H9 (cell line): ENCODE measurements around the gene EPHB2. TPM values are rescaled to one million over a fixed set of nuclear protein-coding genes. Genes with fewer than 3 reads are reported as not detected.

Experiments used
- DNase-seq: peaks from one replicate; pipeline ENCODE4 v3.0.0-alpha.2; 2017
- H2AFZ ChIP-seq: one replicate; pipeline ENCODE4 v1.6.1; 2013; ENCODE audit warnings: mild to moderate bottlenecking, low read length, control low read depth, moderate library complexity
- H2AK5ac ChIP-seq: 2 replicates; pipeline ENCODE4 v1.6.1; 2013; ENCODE audit warnings: low read length, control low read depth, mixed read lengths; ENCODE audit not compliant: insufficient read length
- H2BK120ac ChIP-seq: one replicate; pipeline ENCODE4 v1.6.1; 2013; ENCODE audit warnings: low read depth, mild to moderate bottlenecking, low read length, control low read depth, inconsistent platforms; ENCODE audit not compliant: poor library complexity, severe bottlenecking
- H2BK12ac ChIP-seq: 2 replicates; pipeline ENCODE4 v1.6.1; 2013; ENCODE audit warnings: low read length, control low read depth, mixed read lengths, low read depth; ENCODE audit not compliant: insufficient read length
- H2BK15ac ChIP-seq: 2 replicates; pipeline ENCODE4 v1.6.1; 2013; ENCODE audit warnings: low read depth, low read length, control low read depth
- H2BK20ac ChIP-seq: one replicate; pipeline ENCODE4 v1.6.1; 2013; ENCODE audit warnings: low read depth, mild to moderate bottlenecking, low read length, control low read depth, inconsistent platforms; ENCODE audit not compliant: poor library complexity, severe bottlenecking
- H2BK5ac ChIP-seq: 2 replicates; pipeline ENCODE4 v1.6.1; 2013; ENCODE audit warnings: low read length, control low read depth, mixed read lengths; ENCODE audit not compliant: insufficient read length
- H3K14ac ChIP-seq: 2 replicates; pipeline ENCODE4 v1.6.1; 2013; ENCODE audit warnings: low read length, control low read depth; ENCODE audit not compliant: insufficient read depth
- H3K18ac ChIP-seq: 2 replicates; pipeline ENCODE4 v1.6.1; 2013; ENCODE audit warnings: low read depth, mild to moderate bottlenecking, mixed read lengths, low read length, control low read depth; ENCODE audit not compliant: insufficient read length
- H3K23ac ChIP-seq: 2 replicates; pipeline ENCODE4 v1.6.1; 2013; ENCODE audit warnings: low read length, control low read depth, mixed read lengths, low read depth; ENCODE audit not compliant: insufficient read length
- H3K23me2 ChIP-seq: 2 replicates; pipeline ENCODE4 v1.6.1; 2013; ENCODE audit warnings: low read depth, mild to moderate bottlenecking, mixed read lengths, low read length, control low read depth; ENCODE audit not compliant: insufficient read length, poor library complexity, severe bottlenecking
- H3K27ac ChIP-seq: 2 replicates; pipeline ENCODE4 v1.5.1; 2013; ENCODE audit warnings: low read length, control low read depth, mixed read lengths, low read depth; ENCODE audit not compliant: insufficient read length
- H3K27me3 ChIP-seq: 2 replicates; pipeline ENCODE4 v1.6.1; 2013; ENCODE audit warnings: low read length, control low read depth, inconsistent platforms; ENCODE audit not compliant: insufficient read depth
- H3K4ac ChIP-seq: 2 replicates; pipeline ENCODE4 v1.6.1; 2013; ENCODE audit warnings: low read depth, mild to moderate bottlenecking, control low read depth, inconsistent platforms, low read length, moderate library complexity
- H3K4me1 ChIP-seq: 2 replicates; pipeline ENCODE4 v1.6.1; 2013; ENCODE audit warnings: low read length, control low read depth, inconsistent platforms; ENCODE audit not compliant: insufficient read depth
- H3K4me2 ChIP-seq: 2 replicates; pipeline ENCODE4 v1.6.1; 2013; ENCODE audit warnings: low read length, control low read depth, mixed read lengths; ENCODE audit not compliant: insufficient read length, insufficient read depth
- H3K56ac ChIP-seq: 2 replicates; pipeline ENCODE4 v1.6.1; 2013; ENCODE audit warnings: low read depth, mild to moderate bottlenecking, mixed read lengths, low read length, control low read depth; ENCODE audit not compliant: insufficient read length
- H3K79me1 ChIP-seq: 2 replicates; pipeline ENCODE4 v1.6.1; 2013; ENCODE audit warnings: low read depth, mild to moderate bottlenecking, moderate library complexity, low read length, control low read depth, inconsistent platforms; ENCODE audit not compliant: insufficient read depth, poor library complexity, severe bottlenecking
- H3K79me2 ChIP-seq: 2 replicates; pipeline ENCODE4 v1.6.1; 2013; ENCODE audit warnings: low read length, control low read depth, inconsistent platforms; ENCODE audit not compliant: insufficient read depth
- H3K9ac ChIP-seq: 2 replicates; pipeline ENCODE4 v1.6.1; 2013; ENCODE audit warnings: low read length, control low read depth, mixed read lengths; ENCODE audit not compliant: insufficient read length; ENCODE audit errors: extremely low read depth
- H3K9me3 ChIP-seq: one replicate; pipeline ENCODE4 v1.6.1; 2013; ENCODE audit warnings: low read depth, low read length, inconsistent platforms; ENCODE audit not compliant: control insufficient read depth
- H3T11ph ChIP-seq: one replicate; pipeline ENCODE4 v1.6.1; 2013; ENCODE audit warnings: mild to moderate bottlenecking, low read length, control low read depth, inconsistent platforms
- H4K20me1 ChIP-seq: one replicate; pipeline ENCODE4 v1.6.1; 2013; ENCODE audit not compliant: control insufficient read depth, insufficient read length, insufficient read depth
- H4K5ac ChIP-seq: 2 replicates; pipeline ENCODE4 v1.6.1; 2013; ENCODE audit warnings: low read depth, mild to moderate bottlenecking, mixed read lengths, low read length, control low read depth; ENCODE audit not compliant: insufficient read length
- H4K8ac ChIP-seq: replicated peaks from 2 replicates; pipeline ENCODE4 v1.6.1; 2013; ENCODE audit warnings: low read length, control low read depth, mixed read lengths, low read depth; ENCODE audit not compliant: insufficient read length
- H4K91ac ChIP-seq: 2 replicates; pipeline ENCODE4 v1.6.1; 2013; ENCODE audit warnings: low read depth, mild to moderate bottlenecking, moderate library complexity, mixed read lengths, low read length, control low read depth; ENCODE audit not compliant: insufficient read length
- H3K27ac Mint-ChIP-seq, 3 experiments: 2 replicates in 2 of 3; 3 replicates in 1 of 3; pipeline ENCODE4 v1.8.0; 2020 to 2021; ENCODE audit warnings: mixed read lengths in 3 of 3, mild to moderate bottlenecking in 1 of 3, moderate library complexity in 1 of 3
- H3K27me3 Mint-ChIP-seq: 2 replicates; pipeline ENCODE4 v1.8.0; 2021; ENCODE audit warnings: low read depth, mild to moderate bottlenecking, moderate library complexity, mixed read lengths
- H3K36me3 Mint-ChIP-seq, 3 experiments: 2 replicates in 2 of 3; 3 replicates in 1 of 3; pipeline ENCODE4 v1.8.0; 2020 to 2021; ENCODE audit warnings: low read depth in 3 of 3, mixed read lengths in 3 of 3; ENCODE audit not compliant: insufficient read depth in 1 of 3
- H3K4me1 Mint-ChIP-seq, 2 experiments: 2 replicates each; pipeline ENCODE4 v1.8.0; 2020; ENCODE audit warnings: mixed read lengths in 2 of 2
- H3K4me3 Mint-ChIP-seq, 2 experiments: 2 replicates in 1 of 2; 3 replicates in 1 of 2; pipeline ENCODE4 v1.8.0; 2020 to 2021; ENCODE audit warnings: mild to moderate bottlenecking in 2 of 2, mixed read lengths in 2 of 2, moderate library complexity in 1 of 2
- H3K9me3 Mint-ChIP-seq, 2 experiments: 2 replicates in 1 of 2; 3 replicates in 1 of 2; pipeline ENCODE4 v1.8.0; 2020; ENCODE audit warnings: mild to moderate bottlenecking in 2 of 2, mixed read lengths in 2 of 2, moderate library complexity in 1 of 2
- CTCF ChIP-seq: fragments of 200-600 bp; sonication (generic); conservative IDR thresholded peaks from 3 replicates; pipeline ENCODE4 v1.8.0; 2021; ENCODE audit warnings: antibody characterized with exemption, mild to moderate bottlenecking
- WGBS: extraction: QIAGEN DNeasy Blood & Tissue Kit; methylation state at CpG from one replicate; pipeline ENCODE4 v1.1.7; 2013; ENCODE audit warnings: missing lambda C conversion rate, low lambda C conversion rate, mixed read lengths; ENCODE audit not compliant: insufficient read length; ENCODE audit errors: extremely low coverage; 5-methylcytosine and 5-hydroxymethylcytosine counted together
- total RNA-seq: library from RNA; stranded (reverse); gene quantifications from 2 replicates; pipeline ENCODE4 v1.2.1, GENCODE V29; 2021

Gene EPHB2
- total RNA-seq, 1 experiment from 2014 or later = 9.5 TPM

DNA sequence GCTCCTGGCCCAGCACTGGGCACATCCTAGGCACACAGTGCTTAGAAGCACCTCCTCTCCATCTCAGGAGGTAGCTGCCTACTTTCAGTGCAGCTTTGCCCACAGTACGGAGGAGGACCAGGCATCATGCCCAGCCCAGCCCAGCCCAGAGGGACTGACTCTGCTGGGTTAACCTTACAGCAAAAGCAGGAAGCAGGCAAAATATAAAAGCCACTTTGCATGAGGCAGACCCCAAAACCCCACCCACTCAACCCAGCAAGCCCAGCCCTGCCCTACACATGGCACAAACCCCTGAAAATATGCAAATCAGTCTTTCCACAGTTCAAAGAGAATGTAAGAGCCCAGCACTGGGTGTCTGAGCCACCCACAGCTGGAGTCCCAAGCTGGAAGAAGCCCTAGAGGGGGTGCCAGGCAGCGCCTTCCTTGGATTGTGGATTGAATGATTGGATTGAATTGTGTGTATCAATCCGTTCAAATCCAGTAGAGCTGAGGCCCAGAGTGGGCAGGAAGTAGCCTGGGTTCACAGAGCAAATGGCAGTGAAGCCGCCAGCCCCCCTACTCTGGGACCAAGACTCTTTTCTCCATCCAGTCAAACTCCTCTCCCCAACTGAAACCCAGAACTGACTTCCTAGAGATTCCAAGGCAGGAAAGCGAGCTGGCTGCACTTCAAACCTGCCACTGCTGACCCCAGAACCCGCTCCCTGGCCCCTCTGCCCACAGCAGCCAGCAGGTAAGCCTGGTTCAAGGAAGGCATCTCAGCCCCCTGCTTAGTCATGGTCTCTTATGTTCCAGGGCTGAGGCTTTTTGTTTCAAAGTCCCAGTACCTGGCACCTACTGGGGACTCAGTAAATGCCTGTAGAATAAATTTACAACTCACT lies 144.3 kb downstream of the EPHB2 start:
- no peak overlapping the region for H3K4me2 ChIP-seq
- H3K27ac ChIP-seq = no peak overlapping the region
- no peaks in the 10 kb centered on the region for H3K23me2 ChIP-seq
- peaks cover 27 to 37% of the 10 kb centered on the region in 2 experiments for H3K4me1 Mint-ChIP-seq
- H3K27me3 ChIP-seq = no peaks in the 10 kb centered on the region
- no peak overlapping the region for H2BK20ac ChIP-seq
- H4K8ac ChIP-seq = no peak overlapping the region
- H3K4me3 Mint-ChIP-seq = no peak overlapping the region
- H3K27ac Mint-ChIP-seq = peak overlapping the region in 2 of 3 experiments; percentile 24 to 29; a peak in 2 of 7 replicates
- no peak overlapping the region for H2BK5ac ChIP-seq
- no peaks in the 10 kb centered on the region; the same call in 1 of the 2 replicates for H3K27me3 Mint-ChIP-seq
- no peaks in the 10 kb centered on the region for H4K20me1 ChIP-seq
- H2AK5ac ChIP-seq = no peak overlapping the region
- no peaks in the 10 kb centered on the region for H3K9me3 ChIP-seq
- H3K18ac ChIP-seq = no peak overlapping the region
- H3K79me1 ChIP-seq = no peaks in the 10 kb centered on the region
- H4K91ac ChIP-seq = no peak overlapping the region
- H3K23ac ChIP-seq = no peak overlapping the region
- no peak overlapping the region for H3K4ac ChIP-seq
- WGBS = no CpG with 5 or more reads among the region's 6 CpGs
- no peak overlapping the region for H2BK12ac ChIP-seq
- no peak overlapping the region for H3K9ac ChIP-seq
- no peak overlapping the region for H2BK15ac ChIP-seq
- H2BK120ac ChIP-seq = no peak overlapping the region
- no peaks in the 10 kb centered on the region for H3K79me2 ChIP-seq
- H3T11ph ChIP-seq = no peak overlapping the region
- H3K4me1 ChIP-seq = 0 out of 2 replicates have a peak, but pooled peaks cover 2% of the 10 kb centered on the region
- TF ChIP-seq CTCF = no peak
- DNase-seq = no peak
- H3K14ac ChIP-seq = no peak overlapping the region
- H3K9me3 Mint-ChIP-seq = no peaks in the 10 kb centered on the region
- H2AFZ ChIP-seq = no peak overlapping the region
- H3K56ac ChIP-seq = no peak overlapping the region
- H3K36me3 Mint-ChIP-seq = no peaks in the 10 kb centered on the region
- no peak overlapping the region for H4K5ac ChIP-seq
